ENCODE data around the gene TK1. TPM values are rescaled to one million over a fixed set of nuclear protein-coding genes. Genes with fewer than 3 reads are reported as not detected.
"Not testable (repeated sequence)": the region's sequence is repeated elsewhere in the genome, so short reads cannot be mapped to it uniquely, and the experiment has no call there.

TK1 gene
- total RNA-seq, 4 donors from 2014 or later = 1.4 to 10.6 (median 3.1) TPM

- TF ChIP-seq, protein P1, sequence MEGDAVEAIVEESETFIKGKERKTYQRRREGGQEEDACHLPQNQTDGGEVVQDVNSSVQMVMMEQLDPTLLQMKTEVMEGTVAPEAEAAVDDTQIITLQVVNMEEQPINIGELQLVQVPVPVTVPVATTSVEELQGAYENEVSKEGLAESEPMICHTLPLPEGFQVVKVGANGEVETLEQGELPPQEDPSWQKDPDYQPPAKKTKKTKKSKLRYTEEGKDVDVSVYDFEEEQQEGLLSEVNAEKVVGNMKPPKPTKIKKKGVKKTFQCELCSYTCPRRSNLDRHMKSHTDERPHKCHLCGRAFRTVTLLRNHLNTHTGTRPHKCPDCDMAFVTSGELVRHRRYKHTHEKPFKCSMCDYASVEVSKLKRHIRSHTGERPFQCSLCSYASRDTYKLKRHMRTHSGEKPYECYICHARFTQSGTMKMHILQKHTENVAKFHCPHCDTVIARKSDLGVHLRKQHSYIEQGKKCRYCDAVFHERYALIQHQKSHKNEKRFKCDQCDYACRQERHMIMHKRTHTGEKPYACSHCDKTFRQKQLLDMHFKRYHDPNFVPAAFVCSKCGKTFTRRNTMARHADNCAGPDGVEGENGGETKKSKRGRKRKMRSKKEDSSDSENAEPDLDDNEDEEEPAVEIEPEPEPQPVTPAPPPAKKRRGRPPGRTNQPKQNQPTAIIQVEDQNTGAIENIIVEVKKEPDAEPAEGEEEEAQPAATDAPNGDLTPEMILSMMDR (IDR thresholded peaks at IDR 0.05) = peak in 1 of 3 donors; percentile 79
- DNase-seq (ENCODE audit: low spot score) = peak; percentile 43
- peak; percentile 52 for ATAC-seq (ENCODE audit: low FRiP score)
Measured at GRCh38 chr17:78176548-78177025, 10.3 kb downstream of the TK1 start.

GRCh38 chr17:78175643-78175981 is 11.2 kb downstream of the TK1 start:
- no peak for DNase-seq (ENCODE audit: low spot score)
- TF ChIP-seq, protein P1 (IDR thresholded peaks at IDR 0.05) = no peak
- ATAC-seq (ENCODE audit: low FRiP score) = no peak

DNA sequence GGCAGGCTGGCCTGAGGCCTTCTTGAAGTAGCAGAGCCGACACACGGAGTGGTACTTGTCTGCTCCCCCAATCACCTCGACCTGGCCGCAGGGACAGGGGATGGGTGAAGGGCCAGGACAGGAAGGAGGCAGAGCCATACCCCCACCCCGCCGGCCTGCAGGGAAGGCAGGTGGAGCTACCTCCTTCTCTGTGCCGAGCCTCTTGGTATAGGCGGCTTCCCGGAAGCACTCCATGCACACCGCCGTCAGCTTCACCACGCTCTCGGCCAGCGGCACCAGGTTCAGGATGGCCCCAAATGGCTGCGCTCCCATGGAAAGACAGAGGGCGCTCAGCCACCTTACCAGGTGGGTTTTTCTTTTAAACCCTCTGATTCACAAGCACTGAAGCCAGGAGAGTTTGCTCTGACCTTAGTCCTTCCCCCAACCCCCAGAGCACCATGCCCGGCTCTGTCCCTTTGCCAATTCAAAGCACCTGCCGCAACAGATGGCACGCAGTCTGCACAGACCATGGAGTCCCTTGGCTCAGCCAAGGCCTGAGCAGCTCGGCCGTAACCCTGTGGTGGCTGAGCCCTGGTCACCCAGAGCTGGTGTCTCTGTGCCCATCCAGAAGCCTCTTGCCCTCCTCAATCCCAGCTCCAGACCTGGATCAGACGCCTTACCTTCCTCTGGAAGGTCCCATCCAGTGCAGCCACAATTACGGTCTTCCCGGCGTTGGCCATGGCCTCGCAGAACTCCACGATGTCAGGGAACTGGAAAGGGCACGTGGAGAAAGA is 11.8 kb downstream of the TK1 start:
- peak; percentile 7 for ATAC-seq (ENCODE audit: low FRiP score)
- DNase-seq (ENCODE audit: low spot score) = no peak
- TF ChIP-seq, protein P1 (IDR thresholded peaks at IDR 0.05) = no peak

DNA sequence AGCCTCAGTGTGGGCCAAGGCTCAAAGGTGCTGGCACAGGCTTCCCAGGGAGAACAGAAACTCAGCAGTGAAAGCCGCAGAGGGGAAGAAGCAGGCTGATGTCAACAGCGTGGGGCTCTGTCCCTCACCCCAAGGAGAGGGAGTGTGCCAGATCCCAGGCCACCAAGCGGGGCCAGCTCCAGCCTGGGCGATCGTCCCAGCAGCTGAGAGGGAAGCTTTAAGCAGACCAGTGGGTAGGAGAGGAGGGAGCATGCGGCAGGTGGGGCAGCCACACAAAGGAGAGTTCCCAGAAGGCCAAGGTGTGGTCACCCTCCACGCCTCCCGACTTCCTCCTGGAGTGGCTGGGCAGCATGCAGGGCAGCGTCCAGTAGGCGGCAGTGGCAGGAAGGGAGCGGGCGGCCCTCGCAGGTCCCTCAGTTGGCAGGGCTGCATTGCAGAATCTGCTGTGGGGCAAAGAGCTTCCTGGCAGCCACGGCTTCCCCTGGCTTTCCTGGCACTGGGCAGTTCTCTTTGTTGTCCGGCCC is 12.4 kb downstream of the TK1 start:
- TF ChIP-seq, protein P1 (IDR thresholded peaks at IDR 0.05) = peak in 1 of 3 donors; percentile 8
- peak; percentile 35 for DNase-seq (ENCODE audit: low spot score)
- ATAC-seq (ENCODE audit: low FRiP score) = peak; percentile 38

DNA sequence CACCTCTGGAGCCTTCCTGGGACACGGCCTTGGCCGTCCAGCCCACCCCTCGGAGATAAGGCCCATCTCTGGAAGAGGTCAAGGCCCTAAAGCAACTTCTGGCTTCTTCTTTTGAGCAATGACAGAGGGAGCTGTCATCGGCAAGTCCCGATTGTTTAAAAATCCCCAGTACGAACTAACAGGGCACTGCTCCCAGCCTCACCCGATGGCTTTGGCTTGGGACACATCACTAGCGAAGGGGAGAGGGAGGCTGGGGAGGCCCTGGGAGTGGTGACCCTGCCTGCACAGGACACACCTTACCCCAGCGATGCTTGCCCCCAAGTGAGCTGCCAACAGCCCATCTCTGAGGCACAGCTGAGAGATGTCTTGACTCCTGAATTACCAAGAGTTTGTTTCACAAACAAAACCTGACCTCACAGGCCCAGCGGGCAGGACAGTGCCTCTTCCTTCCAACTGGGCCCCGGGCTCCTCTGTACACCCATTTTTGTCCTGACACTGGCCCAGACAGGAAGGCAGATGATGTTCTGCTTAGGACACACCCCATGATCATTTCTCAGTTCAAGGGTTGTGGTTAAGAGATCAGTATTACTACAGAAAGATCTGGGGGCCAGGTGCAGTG is 13.6 kb downstream of the TK1 start:
- no peak for DNase-seq (ENCODE audit: low spot score)
- TF ChIP-seq, protein P1 (IDR thresholded peaks at IDR 0.05) = no peak
- no peak for ATAC-seq (ENCODE audit: low FRiP score)

- no peak for ATAC-seq (ENCODE audit: low FRiP score)
- TF ChIP-seq, protein P1 (IDR thresholded peaks at IDR 0.05) = no peak
- DNase-seq (ENCODE audit: low spot score) = no peak
Measured at GRCh38 chr17:78172249-78173051, 14.4 kb downstream of the TK1 start.

DNA sequence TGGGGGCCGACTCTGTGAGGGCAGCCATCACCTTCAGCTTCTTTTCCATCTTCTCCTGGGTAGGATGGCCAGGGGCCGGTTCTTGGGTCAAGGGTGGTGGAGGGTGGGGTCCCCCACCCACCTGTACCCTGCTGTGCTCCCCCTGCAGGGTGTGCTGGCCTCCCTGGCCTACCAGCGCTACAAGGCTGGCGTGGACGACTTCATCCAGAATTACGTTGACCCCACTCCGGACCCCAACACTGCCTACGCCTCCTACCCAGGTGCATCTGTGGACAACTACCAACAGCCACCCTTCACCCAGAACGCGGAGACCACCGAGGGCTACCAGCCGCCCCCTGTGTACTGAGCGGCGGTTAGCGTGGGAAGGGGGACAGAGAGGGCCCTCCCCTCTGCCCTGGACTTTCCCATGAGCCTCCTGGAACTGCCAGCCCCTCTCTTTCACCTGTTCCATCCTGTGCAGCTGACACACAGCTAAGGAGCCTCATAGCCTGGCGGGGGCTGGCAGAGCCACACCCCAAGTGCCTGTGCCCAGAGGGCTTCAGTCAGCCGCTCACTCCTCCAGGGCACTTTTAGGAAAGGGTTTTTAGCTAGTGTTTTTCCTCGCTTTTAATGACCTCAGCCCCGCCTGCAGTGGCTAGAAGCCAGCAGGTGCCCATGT is 15.1 kb downstream of the TK1 start:
- not testable (repeated sequence) for DNase-seq (ENCODE audit: low spot score); ATAC-seq (ENCODE audit: low FRiP score)
